ENCODE results near the gene DNAJA1.
"Not testable (repeated sequence)": the region's sequence is repeated elsewhere in the genome, so short reads cannot be mapped to it uniquely, and the experiment has no call there.

DNAJA1 gene

DNA sequence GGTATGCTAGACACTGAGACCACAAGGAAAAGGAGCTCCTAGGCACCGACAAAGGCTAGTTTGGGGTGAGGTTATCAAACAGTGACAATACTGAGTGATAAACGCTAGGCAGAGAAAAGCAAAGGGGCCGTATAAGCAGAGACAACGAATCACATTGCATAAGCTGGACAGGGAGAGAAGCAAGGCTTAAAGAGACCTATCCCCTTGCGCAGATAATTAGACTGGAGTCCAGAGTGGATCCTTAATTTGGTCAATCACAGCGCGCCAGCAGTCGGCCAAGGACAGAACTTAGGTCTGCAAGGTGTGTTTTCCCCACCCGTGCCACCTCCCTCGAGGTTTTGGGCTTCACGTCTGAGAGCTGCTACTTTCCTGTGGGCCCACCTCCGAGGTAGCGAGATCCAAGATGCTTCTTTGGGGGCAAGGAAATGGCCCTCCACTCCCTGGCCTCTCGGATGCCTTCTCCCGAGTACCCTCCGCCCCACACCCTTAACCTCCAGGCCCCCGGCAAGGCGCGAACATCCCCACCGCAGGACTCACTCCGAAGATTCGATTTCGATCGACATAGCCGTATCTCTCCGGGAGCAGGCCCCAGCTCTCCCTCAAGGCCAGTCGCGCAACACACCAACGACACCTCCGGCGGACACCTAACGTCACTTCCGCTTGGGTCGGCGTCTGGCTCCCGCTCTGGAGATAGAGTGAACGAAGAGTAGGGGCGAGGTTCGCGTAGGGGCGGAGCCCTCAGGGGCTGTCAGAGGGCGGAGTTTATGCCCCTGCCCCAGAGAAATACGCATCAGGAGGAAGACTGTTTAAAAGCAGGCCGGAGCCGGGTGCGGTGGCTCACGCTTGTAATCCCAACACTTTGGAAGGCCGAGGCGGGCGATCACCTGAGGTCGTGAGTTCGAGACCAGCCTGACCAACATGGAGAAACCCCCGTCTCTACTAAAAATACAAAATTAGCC is 51.3 kb downstream of the DNAJA1 start, which contains the start of gene SMU1:
SMU1 (minus strand) TSS at position 629 of the 959 bp plus-strand sequence; CDS start at position 563, 66 bp downstream.
- peak within 1 kb of the TSS; percentile 74 for H3K27ac ChIP-seq
- peak; percentile 86 for DNase-seq (ENCODE audit: low read depth, low spot score)

DNA sequence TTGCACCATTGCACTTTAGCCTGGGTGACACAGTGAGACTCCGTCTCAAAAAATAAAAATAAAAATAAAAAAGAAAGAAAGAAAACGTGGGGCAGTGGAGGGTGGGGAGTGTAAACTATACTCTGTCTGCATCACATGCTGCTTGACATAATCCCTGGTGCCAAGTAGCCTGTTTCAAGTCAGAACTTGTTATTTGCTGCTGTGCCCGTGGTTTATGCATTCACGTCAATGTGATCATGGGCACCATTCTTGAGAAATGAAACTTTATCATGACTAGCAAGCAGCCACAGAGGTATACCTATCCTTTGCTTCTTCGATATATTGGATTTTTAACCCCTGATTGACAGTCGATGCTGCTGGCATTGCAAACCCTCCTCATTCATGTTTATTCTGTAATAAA is 55.5 kb downstream of the DNAJA1 start:
- DNase-seq (ENCODE audit: low read depth, low spot score) = peak; percentile 87
- H3K27ac ChIP-seq = peak overlapping the region; percentile 85

DNA sequence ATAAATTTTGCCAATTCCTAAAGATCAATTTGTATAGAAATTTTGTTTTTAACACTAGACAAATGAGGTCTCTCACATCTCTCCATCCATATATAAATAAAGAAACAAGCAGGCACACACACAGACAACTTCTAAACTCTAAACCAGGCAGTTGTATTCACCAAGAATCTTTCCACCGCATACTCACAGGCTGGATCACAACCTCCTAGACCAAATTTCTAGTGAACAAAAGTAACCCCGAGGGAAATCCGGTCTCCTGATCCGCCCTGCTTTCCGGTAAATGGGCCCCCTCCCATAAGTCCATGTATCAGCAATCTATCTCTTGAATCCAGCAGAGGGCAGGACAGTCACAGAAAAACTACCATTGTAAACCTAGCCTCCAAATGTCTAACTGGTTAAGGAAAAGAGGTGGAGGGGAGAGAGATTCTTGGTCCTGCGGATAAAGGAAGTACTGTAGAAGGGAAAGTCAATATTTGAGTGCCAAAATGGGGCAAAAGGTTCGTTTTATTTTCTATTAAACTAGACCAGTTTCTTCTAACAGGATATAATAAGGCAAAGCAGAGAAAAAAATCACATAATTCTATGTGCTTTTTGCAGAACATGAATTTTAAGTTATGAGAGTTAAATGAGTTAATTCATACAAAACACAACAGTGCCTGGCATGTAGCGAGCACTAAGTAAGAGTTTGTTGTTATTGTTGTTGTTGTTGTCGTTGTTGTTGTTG is 56.2 kb downstream of the DNAJA1 start:
- DNase-seq (ENCODE audit: low read depth, low spot score) = peak; percentile 36
- H3K27ac ChIP-seq = peak overlapping the region; percentile 85

DNA sequence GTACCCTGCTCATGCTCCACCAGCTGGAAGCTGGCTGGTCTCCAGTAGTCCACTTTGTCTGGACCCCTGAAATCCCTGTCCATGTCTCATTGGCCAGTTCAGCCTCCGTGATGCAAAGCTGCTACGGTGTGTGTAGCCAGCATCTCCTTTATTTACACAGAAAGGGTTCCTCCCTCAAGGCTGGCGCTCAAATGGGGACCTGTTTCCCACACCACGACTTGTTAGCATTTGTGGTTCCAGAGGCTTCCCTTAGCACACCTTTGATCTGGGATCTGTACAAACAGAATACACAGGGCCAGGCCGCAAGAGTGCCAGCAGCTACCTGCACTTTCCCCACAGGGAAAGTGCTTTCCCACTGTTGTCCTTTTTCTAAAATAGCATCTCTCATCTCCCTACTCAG is 57.1 kb downstream of the DNAJA1 start:
- DNase-seq (ENCODE audit: low read depth, low spot score) = no peak
- H3K27ac ChIP-seq = no peak overlapping the region

DNA sequence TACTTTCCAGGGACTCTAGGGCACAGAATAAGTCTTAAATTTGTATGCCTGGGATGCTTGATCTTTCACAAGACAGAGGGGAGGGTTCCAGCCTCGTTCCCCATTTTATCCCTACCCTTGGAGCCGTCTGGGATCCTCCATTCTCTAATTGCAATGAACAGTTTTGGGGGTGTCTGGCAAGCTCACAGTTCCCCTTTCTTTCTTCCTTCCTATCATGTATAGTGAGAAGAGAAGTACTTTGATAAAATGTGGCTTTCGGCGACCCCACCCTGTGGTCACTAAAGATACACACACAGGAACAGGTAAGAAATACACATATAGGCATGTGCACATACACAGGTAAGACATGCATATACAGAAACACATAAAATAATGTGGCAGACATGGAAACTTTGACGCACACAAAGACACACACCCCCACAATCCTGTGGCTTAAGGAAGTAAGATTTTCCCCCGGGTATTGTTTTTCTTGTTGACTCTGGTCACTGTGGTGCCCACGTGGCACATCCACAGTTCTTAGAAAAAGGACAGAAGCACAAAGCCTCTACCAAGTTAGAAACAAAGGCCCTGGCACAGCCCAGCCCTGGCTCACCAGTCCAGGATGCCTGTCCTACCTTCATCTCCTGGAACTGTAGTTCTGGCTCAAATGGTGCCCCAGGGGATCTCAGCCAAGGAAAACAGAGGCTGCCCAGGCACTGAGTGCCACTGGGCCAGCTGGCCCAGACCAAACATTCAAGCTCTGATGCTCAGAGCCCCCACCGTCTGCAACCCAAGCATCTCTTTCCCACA is 57.7 kb downstream of the DNAJA1 start:
- H3K27ac ChIP-seq = no peak overlapping the region

DNA sequence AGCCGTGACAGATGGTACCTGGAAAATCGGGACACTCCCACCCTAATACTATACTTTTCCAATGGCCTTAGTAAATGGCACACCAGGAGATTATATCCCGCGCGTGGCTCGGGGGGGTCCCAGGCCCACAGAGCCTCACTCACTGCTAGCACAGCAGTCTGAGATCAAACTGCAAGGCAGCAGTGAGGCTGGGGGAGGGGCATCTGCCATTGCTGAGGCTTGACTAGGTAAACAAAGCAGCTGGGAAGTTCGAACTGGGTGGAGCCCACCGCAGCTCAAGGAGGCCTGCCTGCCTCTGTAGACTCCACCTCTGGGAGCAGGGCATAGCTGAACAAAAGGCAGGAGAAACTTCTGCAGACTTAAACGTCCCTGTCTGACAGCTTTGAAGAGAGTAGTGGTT is 60.6 kb downstream of the DNAJA1 start:
- not testable (repeated sequence) for DNase-seq (ENCODE audit: low read depth, low spot score); H3K27ac ChIP-seq

More for the DNA sequence above, 57.7 kb downstream of the DNAJA1 start:
- DNase-seq (ENCODE audit: low read depth, low spot score) = no peak

Data from epithelial cell of prostate (primary cell).